GM12878 (cell line): ENCODE data around the gene CSF2. TPM values are rescaled to one million over a fixed set of nuclear protein-coding genes. Genes with fewer than 3 reads are reported as not detected.

Experiments
- ATAC-seq: fragments of 200-7000 bp; cut with Tn5 transposase; 3 replicates; pipeline ENCODE4 v1.9.1; 2020; ENCODE audit warnings: mild to moderate bottlenecking, moderate library complexity
- BruUV-seq: library from RNA; stranded (reverse); fragments of 400-500 nt; replicated peaks from 2 replicates; lab custom pipeline; 2021; lab: Mats Ljungman, UMichigan
- CTCF ChIA-PET: fragments of 300-600 bp; sonication (Branson Sonifier 250); formaldehyde crosslinking; extraction: SDS; loops from one replicate; lab custom pipeline; 2021; ENCODE audit warnings: inconsistent platforms; lab: Yijun Ruan, JAX
- POLR2A ChIA-PET: fragments of 350-600 bp; formaldehyde crosslinking; extraction: SDS; loops from one replicate; lab custom pipeline; 2021; ENCODE audit warnings: inconsistent platforms; lab: Charles Lee
- RAD21 ChIA-PET: fragments of 300-600 bp; sonication (Branson Sonifier 250); formaldehyde crosslinking; loops from one replicate; lab custom pipeline; 2023; ENCODE audit warnings: antibody characterized with exemption; ENCODE audit not compliant: unreplicated experiment; lab: Charles Lee
- SMC1A ChIA-PET: fragments of 300-600 bp; sonication (Branson Sonifier 250); formaldehyde crosslinking; loops from one replicate; lab custom pipeline; 2023; ENCODE audit not compliant: unreplicated experiment, uncharacterized antibody; lab: Charles Lee
- DNase-seq: peaks from one replicate; pipeline ENCODE4 v3.0.0-alpha.2; 2011; ENCODE audit warnings: low read depth, low spot score
- FAIRE-seq: peaks from 3 replicates; lab custom pipeline; 2011; peaks lifted over from hg19 to GRCh38; lab: Jason Lieb, UNC
- H2AFZ ChIP-seq: 2 replicates; pipeline ENCODE4 v1.6.0; 2011; ENCODE audit warnings: low read depth, low read length, control low read depth; ENCODE audit not compliant: control insufficient read depth
- H3K27ac ChIP-seq: 2 replicates; pipeline ENCODE4 v1.5.1; 2011; ENCODE audit warnings: control low read depth; ENCODE audit not compliant: control insufficient read depth, insufficient read depth
- H3K27me3 ChIP-seq, 2 experiments: replicated peaks in 1 of 2; 2 replicates each; pipeline versions ENCODE4 v1.6.0 to v1.6.1; 2011; ENCODE audit warnings: low read length in 1 of 2; ENCODE audit not compliant: control insufficient read depth in 2 of 2, insufficient read depth in 2 of 2
- H3K36me3 ChIP-seq, 2 experiments: 2 replicates each; pipeline ENCODE4 v1.5.1; 2011; ENCODE audit warnings: low read length in 1 of 2; ENCODE audit not compliant: control insufficient read depth in 2 of 2, insufficient read depth in 2 of 2
- H3K4me1 ChIP-seq: 2 replicates; pipeline ENCODE4 v1.6.1; 2011; ENCODE audit warnings: mild to moderate bottlenecking, low read length, moderate library complexity, mixed read lengths; ENCODE audit not compliant: control insufficient read depth, insufficient read depth
- H3K4me2 ChIP-seq: 2 replicates; pipeline ENCODE4 v1.6.0; 2011; ENCODE audit warnings: control low read depth; ENCODE audit not compliant: control insufficient read depth, insufficient read depth
- H3K4me3 ChIP-seq: fragments of 200-600 bp; sonication (generic); 2 replicates; pipeline ENCODE4 v1.5.1; 2016
- H3K79me2 ChIP-seq: 2 replicates; pipeline ENCODE4 v1.6.0; 2011; ENCODE audit warnings: low read length; ENCODE audit not compliant: control insufficient read depth, insufficient read depth
- H3K9ac ChIP-seq: 2 replicates; pipeline ENCODE4 v1.8.0; 2011; ENCODE audit warnings: low read length, control low read depth, mixed read lengths; ENCODE audit not compliant: control insufficient read depth, insufficient read depth
- H3K9me3 ChIP-seq: replicated peaks from 3 replicates; pipeline ENCODE4 v1.5.1; 2011; ENCODE audit warnings: mild to moderate bottlenecking, low read length; ENCODE audit not compliant: control insufficient read depth, insufficient read depth
- H4K20me1 ChIP-seq: 2 replicates; pipeline ENCODE4 v1.6.0; 2011; ENCODE audit not compliant: control insufficient read depth, insufficient read depth
- ZBED1 ChIP-seq: IDR thresholded peaks from 2 replicates; pipeline ENCODE4 v1.6.1; 2016; ENCODE audit warnings: borderline replicate concordance
- WGBS: methylation state at CpG from one replicate; pipeline ENCODE4 v1.1.6; 2016; ENCODE audit warnings: low lambda C conversion rate; ENCODE audit not compliant: insufficient replicate concordance, insufficient coverage; ENCODE audit errors: missing lambda C conversion rate; 5-methylcytosine and 5-hydroxymethylcytosine counted together
- in situ Hi-C: fragments of 300-500 bp; cut with MboI; formaldehyde crosslinking; loops from 9 replicates; pipeline ENCODE4 v1.14.3; 2018; ENCODE audit warnings: mixed read lengths
- intact Hi-C: fragments of 100-400 bp; cut with micrococcal nuclease; formaldehyde crosslinking; loops from one replicate; pipeline ENCODE4 v1.14.2; 2022; ENCODE audit not compliant: unreplicated experiment
- polyA plus RNA-seq, 11 experiments: library from polyadenylated mRNA; depleted of rRNA in 4 of 11; unstranded in 6 of 11; stranded (reverse) in 5 of 11; fragments of >200 nt; fragmentation: Nextera tagmentation in 4 of 11; fragmentation: Illumina TruSeq in 1 of 11; extraction: Ambion mirVana in 4 of 11; extraction: Trizol in 1 of 11; gene quantifications; 1 replicate in 1 of 11; 2 replicates in 10 of 11; pipeline versions ENCODE4 v1.2.1 to v1.2.3, GENCODE V29; 2011 to 2016; ENCODE audit warnings: inconsistent platforms in 2 of 11, missing spikeins in 2 of 11, low read depth in 1 of 11
- total RNA-seq, 4 experiments: library from RNA; depleted of rRNA in 3 of 4; stranded (reverse); fragments of >200 nt in 3 of 4; fragmentation: Illumina TruSeq in 1 of 4; extraction: Trizol in 1 of 4; gene quantifications; 2 replicates each; pipeline versions ENCODE4 v1.2.1 to v1.2.3, GENCODE V29; 2013 to 2021
- TF ChIP-seq, protein P1 (sequence below), 3 experiments: IDR thresholded peaks in 2 of 3; conservative IDR thresholded peaks in 1 of 3; 2 replicates each; pipeline ENCODE4 v1.5.1; 2011; ENCODE audit warnings: low read depth in 3 of 3, low read length in 3 of 3, mild to moderate bottlenecking in 3 of 3, control low read depth in 2 of 3, moderate library complexity in 2 of 3, inconsistent platforms in 1 of 3, mixed read lengths in 1 of 3; ENCODE audit not compliant: control insufficient read depth in 2 of 3, insufficient read depth in 1 of 3; ENCODE audit errors: extremely low read depth in 1 of 3

Gene CSF2
- total and polyA plus RNA-seq, 10 of the 15 experiments (the other 5 are each of a cell fraction or from before 2014, with no cell fraction given): 0.15 to 2.0 (median 0.69) TPM; not detected in 2

- DNase-seq: no peak
- Histone ChIP-seq H3K9me3 (no peaks in the 10 kb centered on the region), H3K27me3 (no peaks in the 10 kb centered on the region; a peak in 1 of 4 replicates), H3K4me3 (no peak overlapping the region), H4K20me1 (peaks cover 5% of the 10 kb centered on the region; the same call in 1 of the 2 replicates), H3K4me1 (no peaks in the 10 kb centered on the region; the same call in 1 of the 2 replicates), H3K27ac (no peak overlapping the region), H3K4me2 (no peak overlapping the region), H2AFZ (no peak overlapping the region), H3K36me3 (no peaks in the 10 kb centered on the region), H3K9ac (no peak overlapping the region), H3K79me2 (no peaks in the 10 kb centered on the region)
- FAIRE-seq: no peak
- 29% methylated on average over 5 of the region's 5 CpGs for WGBS
- no TSS peak for BruUV-seq
- SMC1A ChIA-PET: interaction anchor here (0.6 to 2.7 kb wide), 7 partner anchors 68 to 474 kb away, joined by 3 to 6 read pairs (median 4); no protein-coding TSS in a partner anchor
- in situ Hi-C loops: no loop called here
- RAD21 ChIA-PET: interaction anchor here (0.9 to 2.2 kb wide), 7 partner anchors 56 to 322 kb away, joined by 3 to 10 read pairs (median 4); no protein-coding TSS in a partner anchor
- TF ChIP-seq, protein P1, sequence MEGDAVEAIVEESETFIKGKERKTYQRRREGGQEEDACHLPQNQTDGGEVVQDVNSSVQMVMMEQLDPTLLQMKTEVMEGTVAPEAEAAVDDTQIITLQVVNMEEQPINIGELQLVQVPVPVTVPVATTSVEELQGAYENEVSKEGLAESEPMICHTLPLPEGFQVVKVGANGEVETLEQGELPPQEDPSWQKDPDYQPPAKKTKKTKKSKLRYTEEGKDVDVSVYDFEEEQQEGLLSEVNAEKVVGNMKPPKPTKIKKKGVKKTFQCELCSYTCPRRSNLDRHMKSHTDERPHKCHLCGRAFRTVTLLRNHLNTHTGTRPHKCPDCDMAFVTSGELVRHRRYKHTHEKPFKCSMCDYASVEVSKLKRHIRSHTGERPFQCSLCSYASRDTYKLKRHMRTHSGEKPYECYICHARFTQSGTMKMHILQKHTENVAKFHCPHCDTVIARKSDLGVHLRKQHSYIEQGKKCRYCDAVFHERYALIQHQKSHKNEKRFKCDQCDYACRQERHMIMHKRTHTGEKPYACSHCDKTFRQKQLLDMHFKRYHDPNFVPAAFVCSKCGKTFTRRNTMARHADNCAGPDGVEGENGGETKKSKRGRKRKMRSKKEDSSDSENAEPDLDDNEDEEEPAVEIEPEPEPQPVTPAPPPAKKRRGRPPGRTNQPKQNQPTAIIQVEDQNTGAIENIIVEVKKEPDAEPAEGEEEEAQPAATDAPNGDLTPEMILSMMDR (IDR thresholded peaks at IDR 0.05 in 2 of 3, conservative IDR thresholded peaks at IDR 0.05 in 1 of 3; ENCODE audit: control insufficient read depth in 2 of 3, extremely low read depth in 1 of 3, insufficient read depth in 1 of 3, low read depth in 3 of 3, low read length in 3 of 3): peak in 1 of 3 experiments; percentile 2; a peak in 1 of 6 replicates
- TF ChIP-seq ZBED1: no peak
- no peak; the same call in 2 of the 3 replicates for ATAC-seq
- POLR2A ChIA-PET: no interaction called here
- CTCF ChIA-PET: interaction anchor here (0.6 to 5.5 kb wide), 19 partner anchors 10 to 642 kb away, joined by 3 to 72 read pairs (median 4); partner anchors contain the start of gene CSF2
- intact Hi-C loops: loop anchor here (1.0 to 5.0 kb wide), 7 partner anchors 39 to 437 kb away; no protein-coding TSS in a partner anchor
Observed at GRCh38 chr5:132064140-132064539, 9.4 kb upstream of the CSF2 start.
